Neural crest cell (in vitro differentiated cells): Measurements from ENCODE around the gene DYNLT4. TPM values are rescaled to one million over a fixed set of nuclear protein-coding genes. Genes with fewer than 3 reads are reported as not detected.
A peak's percentile ranks its signal among the peaks of the same experiment; 100 is the strongest.

ENCODE experiments used
- DNase-seq: peaks from one replicate; pipeline ENCODE4 v3.0.0; 2021; ENCODE audit warnings: low read depth, mixed read lengths, low spot score
- H3K27ac Mint-ChIP-seq: one replicate; pipeline ENCODE4 v1.8.0; 2021; ENCODE audit warnings: mild to moderate bottlenecking, mixed read lengths; ENCODE audit not compliant: unreplicated experiment
- H3K27me3 Mint-ChIP-seq: 2 replicates; pipeline ENCODE4 v1.8.0; 2021; ENCODE audit warnings: low read depth, mild to moderate bottlenecking, mixed read lengths
- H3K36me3 Mint-ChIP-seq: 2 replicates; pipeline ENCODE4 v1.8.0; 2021; ENCODE audit warnings: low read depth, mild to moderate bottlenecking, mixed read lengths
- H3K4me1 Mint-ChIP-seq: 2 replicates; pipeline ENCODE4 v1.8.0; 2021; ENCODE audit warnings: mixed read lengths
- H3K4me3 Mint-ChIP-seq: one replicate; pipeline ENCODE4 v1.8.0; 2021; ENCODE audit warnings: mild to moderate bottlenecking, mixed read lengths
- H3K9me3 Mint-ChIP-seq: 2 replicates; pipeline ENCODE4 v1.8.0; 2021; ENCODE audit warnings: mixed read lengths
- total RNA-seq: library from RNA; stranded (reverse); gene quantifications from 2 replicates; pipeline ENCODE4 v1.2.1, GENCODE V29; 2021
- TF ChIP-seq, protein P1 (sequence below): fragments of 200-600 bp; sonication (generic); conservative IDR thresholded peaks from 2 replicates; pipeline ENCODE4 v1.5.0; 2021; ENCODE audit warnings: antibody characterized with exemption, mild to moderate bottlenecking

DYNLT4 gene
- total RNA-seq, 1 donor from 2014 or later: not detected

GRCh38 chr1:44810101-44810761 is 3.1 kb upstream of the DYNLT4 start:
- DNase-seq: no peak
- no peak overlapping the region for H3K4me3 Mint-ChIP-seq
- peaks cover 53% of the 10 kb centered on the region for H3K4me1 Mint-ChIP-seq

GRCh38 chr1:44808938-44809917 is 2.1 kb upstream of the DYNLT4 start:
- Mint-ChIP-seq H3K27me3 (no peaks in the 10 kb centered on the region), H3K4me1 (peaks cover 48% of the 10 kb centered on the region), H3K36me3 (peaks cover 6% of the 10 kb centered on the region), H3K4me3 (peak overlapping the region; percentile 73), H3K27ac (peak overlapping the region; percentile 100), H3K9me3 (no peaks in the 10 kb centered on the region)
- TF ChIP-seq, protein P1, sequence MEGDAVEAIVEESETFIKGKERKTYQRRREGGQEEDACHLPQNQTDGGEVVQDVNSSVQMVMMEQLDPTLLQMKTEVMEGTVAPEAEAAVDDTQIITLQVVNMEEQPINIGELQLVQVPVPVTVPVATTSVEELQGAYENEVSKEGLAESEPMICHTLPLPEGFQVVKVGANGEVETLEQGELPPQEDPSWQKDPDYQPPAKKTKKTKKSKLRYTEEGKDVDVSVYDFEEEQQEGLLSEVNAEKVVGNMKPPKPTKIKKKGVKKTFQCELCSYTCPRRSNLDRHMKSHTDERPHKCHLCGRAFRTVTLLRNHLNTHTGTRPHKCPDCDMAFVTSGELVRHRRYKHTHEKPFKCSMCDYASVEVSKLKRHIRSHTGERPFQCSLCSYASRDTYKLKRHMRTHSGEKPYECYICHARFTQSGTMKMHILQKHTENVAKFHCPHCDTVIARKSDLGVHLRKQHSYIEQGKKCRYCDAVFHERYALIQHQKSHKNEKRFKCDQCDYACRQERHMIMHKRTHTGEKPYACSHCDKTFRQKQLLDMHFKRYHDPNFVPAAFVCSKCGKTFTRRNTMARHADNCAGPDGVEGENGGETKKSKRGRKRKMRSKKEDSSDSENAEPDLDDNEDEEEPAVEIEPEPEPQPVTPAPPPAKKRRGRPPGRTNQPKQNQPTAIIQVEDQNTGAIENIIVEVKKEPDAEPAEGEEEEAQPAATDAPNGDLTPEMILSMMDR: no peak
- no peak for DNase-seq

More at GRCh38 chr1:44810101-44810761, 3.1 kb upstream of the DYNLT4 start:
- no peaks in the 10 kb centered on the region for H3K9me3 Mint-ChIP-seq
- no peaks in the 10 kb centered on the region for H3K27me3 Mint-ChIP-seq
- H3K36me3 Mint-ChIP-seq: peaks cover 8% of the 10 kb centered on the region
- TF ChIP-seq, protein P1: no peak
- H3K27ac Mint-ChIP-seq: no peak overlapping the region

- Mint-ChIP-seq H3K27me3 (no peaks in the 10 kb centered on the region), H3K27ac (peak within 1 kb of the TSS; percentile 100), H3K36me3 (peaks cover 7% of the 10 kb centered on the region), H3K4me1 (peaks cover 49% of the 10 kb centered on the region), H3K4me3 (peak within 1 kb of the TSS; percentile 73), H3K9me3 (no peaks in the 10 kb centered on the region)
- peak; percentile 70 for DNase-seq
- TF ChIP-seq, protein P1: no peak
Observed at GRCh38 chr1:44808063-44808937, 1.1 kb upstream of the DYNLT4 start, which contains the start of gene BTBD19. TSS of gene BTBD19 (plus strand) at chr1:44808523. CDS start at chr1:44808821, 298 bp downstream.

DNA sequence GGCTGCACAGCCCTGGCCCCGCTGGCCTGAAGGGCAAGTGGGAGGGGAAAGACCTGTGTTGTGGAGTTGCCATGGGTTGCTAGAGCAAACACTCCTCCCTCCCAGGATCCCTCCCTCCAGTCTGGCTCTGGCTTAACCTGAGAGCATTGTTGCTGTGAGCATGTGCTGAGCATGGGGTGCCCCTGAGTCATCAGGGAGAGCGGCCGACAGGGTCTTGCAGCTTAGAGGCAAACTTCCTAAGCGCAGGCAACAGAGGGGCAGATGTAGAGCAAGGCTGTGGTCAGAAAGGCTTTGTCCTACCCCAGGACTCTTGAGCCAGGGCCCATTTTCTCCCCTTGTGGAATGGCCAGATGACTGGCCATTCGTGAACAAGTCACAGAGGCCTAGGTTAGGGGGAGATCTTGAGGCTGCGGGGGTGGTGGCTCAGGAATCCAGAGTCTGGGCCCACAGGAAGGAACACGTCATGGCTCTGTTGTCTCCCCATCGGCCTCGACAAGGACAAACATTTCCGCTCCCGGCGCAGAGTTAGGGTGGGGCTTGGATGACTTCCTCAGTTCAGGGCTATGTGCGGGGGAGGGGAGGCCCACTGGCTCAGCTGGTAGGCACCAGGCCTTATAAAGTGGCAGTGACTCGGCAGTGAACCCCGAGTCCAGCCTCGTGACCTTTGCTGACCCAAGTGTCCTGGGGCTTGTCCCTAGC is 362 bp upstream of the DYNLT4 start:
- peaks cover 9% of the 10 kb centered on the region for H3K36me3 Mint-ChIP-seq
- peaks cover 57% of the 10 kb centered on the region for H3K4me1 Mint-ChIP-seq
- H3K27me3 Mint-ChIP-seq: no peaks in the 10 kb centered on the region
- H3K27ac Mint-ChIP-seq: peak overlapping the region; percentile 100
- TF ChIP-seq, protein P1: no peak
- DNase-seq: peak; percentile 51
- no peaks in the 10 kb centered on the region for H3K9me3 Mint-ChIP-seq
- peak overlapping the region; percentile 73 for H3K4me3 Mint-ChIP-seq
